HG03064 (cell line): ENCODE results near the gene TJP1.
"Not testable (repeated sequence)": the region's sequence is repeated elsewhere in the genome, so short reads cannot be mapped to it uniquely, and the experiment has no call there.

Experiments used
- ATAC-seq: cut with Tn5 transposase; IDR thresholded peaks from one replicate; pipeline ENCODE4 v1.9.1; 2021; ENCODE audit warnings: low read depth; ENCODE audit not compliant: unreplicated experiment

The TJP1 gene

GRCh38 chr15:29685156-29686078, 136.9 kb downstream of the TJP1 start:
- no peak for ATAC-seq

GRCh38 chr15:29682781-29683180, 139.5 kb downstream of the TJP1 start:
- ATAC-seq: no peak

- ATAC-seq: no peak
Measured at GRCh38 chr15:29682361-29682760, 139.9 kb downstream of the TJP1 start.

GRCh38 chr15:29681946-29682345, 140.3 kb downstream of the TJP1 start:
- no peak for ATAC-seq

- ATAC-seq: no peak
Measured at GRCh38 chr15:29681166-29681845, 141.0 kb downstream of the TJP1 start.

- no peak for ATAC-seq
Measured at GRCh38 chr15:29680465-29681165, 141.7 kb downstream of the TJP1 start.

GRCh38 chr15:29678504-29679034, 143.7 kb downstream of the TJP1 start:
- ATAC-seq: no peak

GRCh38 chr15:29677871-29678461, 144.3 kb downstream of the TJP1 start:
- no peak for ATAC-seq

GRCh38 chr15:29677455-29677854, 144.8 kb downstream of the TJP1 start:
- no peak for ATAC-seq

GRCh38 chr15:29676961-29677402, 145.3 kb downstream of the TJP1 start:
- no peak for ATAC-seq

- ATAC-seq: not testable (repeated sequence)
Measured at GRCh38 chr15:29676374-29676960, 145.8 kb downstream of the TJP1 start.

GRCh38 chr15:29675791-29676301, 146.4 kb downstream of the TJP1 start:
- no peak for ATAC-seq

- ATAC-seq: no peak
Measured at GRCh38 chr15:29674661-29675533, 147.4 kb downstream of the TJP1 start.

- no peak for ATAC-seq
Measured at GRCh38 chr15:29672923-29673809, 149.1 kb downstream of the TJP1 start.

GRCh38 chr15:29672446-29672845, 149.8 kb downstream of the TJP1 start:
- no peak for ATAC-seq

- ATAC-seq: not testable (repeated sequence)
Measured at GRCh38 chr15:29672046-29672445, 150.2 kb downstream of the TJP1 start.

- no peak for ATAC-seq
Measured at GRCh38 chr15:29670998-29671981, 151.0 kb downstream of the TJP1 start.
